ENCODE data around the gene PARVA. TPM values are rescaled to one million over a fixed set of nuclear protein-coding genes. Genes with fewer than 3 reads are reported as not detected.

The PARVA gene
- total RNA-seq = 28.2 and 38.6 TPM in 2 replicates

GRCh38 chr11:12377106-12377823, at the start of gene PARVA:
TSS of gene PARVA (plus strand) at chr11:12377571. CDS start at chr11:12377648, 77 bp downstream.

Measured in regular cardiac myocyte (primary cell).